ENCODE data around the gene TEX9. TPM values are rescaled to one million over a fixed set of nuclear protein-coding genes. Genes with fewer than 3 reads are reported as not detected.

TEX9 gene
- total and polyA plus RNA-seq, 12 donors: 3.5 to 18.3 (median 8.6) TPM

GRCh38 chr15:56351353-56351752 is 13.9 kb upstream of the TEX9 start:
- intact Hi-C loops (cut with DNase I): no loop called here
- H3K4me1 ChIP-seq (replicated peaks in 1 of 2): no peaks in the 10 kb centered on the region
- H3K27me3 ChIP-seq: no peaks in the 10 kb centered on the region
- no peaks in the 10 kb centered on the region for H3K36me3 ChIP-seq (replicated peaks in 1 of 2)
- no peak overlapping the region for H3K4me3 ChIP-seq
- 53 to 72% (median 57%) methylated on average over 1 of the region's 1 CpG for WGBS, 4 donors
- H3K27ac ChIP-seq: no peak overlapping the region
- no peak for DNase-seq
- no peaks in the 10 kb centered on the region for H3K9me3 ChIP-seq (replicated peaks in 1 of 3)
- TF ChIP-seq POLR2A (IDR thresholded peaks at IDR 0.05) (no peak), CTCF (IDR thresholded peaks at IDR 0.05) (no peak)

- H3K9me3 ChIP-seq (replicated peaks in 1 of 3): no peaks in the 10 kb centered on the region
- H3K27ac ChIP-seq: no peak overlapping the region
- H3K4me3 ChIP-seq: no peak overlapping the region
- H3K4me1 ChIP-seq (replicated peaks in 1 of 2): no peaks in the 10 kb centered on the region
- H3K27me3 ChIP-seq: no peaks in the 10 kb centered on the region
- DNase-seq: no peak
- TF ChIP-seq POLR2A (IDR thresholded peaks at IDR 0.05): no peak
- TF ChIP-seq CTCF (IDR thresholded peaks at IDR 0.05): no peak
- 91 to 95% (median 92%) methylated on average over 12 of the region's 12 CpGs for WGBS, 4 donors
- intact Hi-C loops (cut with DNase I): no loop called here
- no peaks in the 10 kb centered on the region for H3K36me3 ChIP-seq (replicated peaks in 1 of 2)
Measured at GRCh38 chr15:56351957-56352506, 13.2 kb upstream of the TEX9 start.

- Histone ChIP-seq H3K27me3 (no peaks in the 10 kb centered on the region), H3K4me1 (replicated peaks in 1 of 2) (no peaks in the 10 kb centered on the region), H3K36me3 (replicated peaks in 1 of 2) (no peaks in the 10 kb centered on the region), H3K4me3 (no peak overlapping the region), H3K9me3 (replicated peaks in 1 of 3) (no peaks in the 10 kb centered on the region), H3K27ac (no peak overlapping the region)
- 55 to 63% (median 61%) methylated on average over 1 of the region's 1 CpG for WGBS, 4 donors
- intact Hi-C loops (cut with DNase I): no loop called here
- DNase-seq: no peak
- no peak for TF ChIP-seq POLR2A (IDR thresholded peaks at IDR 0.05)
- no peak for TF ChIP-seq CTCF (IDR thresholded peaks at IDR 0.05)
Measured at GRCh38 chr15:56353119-56353518, 12.1 kb upstream of the TEX9 start.

GRCh38 chr15:56353740-56354139 is 11.5 kb upstream of the TEX9 start:
- intact Hi-C loops (cut with DNase I): no loop called here
- H3K4me1 ChIP-seq (replicated peaks in 1 of 2): no peaks in the 10 kb centered on the region
- H3K9me3 ChIP-seq (replicated peaks in 1 of 3): no peaks in the 10 kb centered on the region
- TF ChIP-seq CTCF (IDR thresholded peaks at IDR 0.05) (no peak), POLR2A (IDR thresholded peaks at IDR 0.05) (no peak)
- H3K27me3 ChIP-seq: no peaks in the 10 kb centered on the region
- DNase-seq: no peak
- H3K36me3 ChIP-seq (replicated peaks in 1 of 2): no peaks in the 10 kb centered on the region
- H3K27ac ChIP-seq: no peak overlapping the region
- no peak overlapping the region for H3K4me3 ChIP-seq
